GM19372 (cell line): ENCODE results near the gene POPDC2.

Source experiments
- ATAC-seq: cut with Tn5 transposase; IDR thresholded peaks from one replicate; pipeline ENCODE4 v1.9.1; 2021; ENCODE audit warnings: mild to moderate bottlenecking, low read depth, moderate library complexity; ENCODE audit not compliant: unreplicated experiment

The POPDC2 gene

GRCh38 chr3:119673875-119674274 lies 13.5 kb upstream of the POPDC2 start:
- ATAC-seq, result no peak

DNA sequence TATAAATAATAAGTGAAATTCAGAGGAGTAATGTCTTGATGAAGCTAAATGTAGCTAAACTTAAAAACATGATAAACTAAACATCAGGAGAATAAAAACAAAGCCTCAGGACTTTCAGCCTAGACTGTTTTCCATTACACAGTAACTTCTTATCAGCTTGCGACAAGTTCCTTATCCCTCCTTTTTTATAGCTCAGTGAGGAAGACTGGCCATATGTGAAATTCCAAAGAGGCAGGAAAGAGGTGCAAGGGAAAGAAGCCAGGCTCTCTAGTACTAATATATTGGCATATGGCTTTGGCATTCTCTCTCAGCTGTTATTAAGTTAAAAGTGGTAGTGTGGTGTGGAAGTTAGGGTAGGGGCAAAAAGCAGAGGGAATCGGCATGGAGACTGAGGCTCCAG lies 12.4 kb upstream of the POPDC2 start:
- no peak for ATAC-seq

DNA sequence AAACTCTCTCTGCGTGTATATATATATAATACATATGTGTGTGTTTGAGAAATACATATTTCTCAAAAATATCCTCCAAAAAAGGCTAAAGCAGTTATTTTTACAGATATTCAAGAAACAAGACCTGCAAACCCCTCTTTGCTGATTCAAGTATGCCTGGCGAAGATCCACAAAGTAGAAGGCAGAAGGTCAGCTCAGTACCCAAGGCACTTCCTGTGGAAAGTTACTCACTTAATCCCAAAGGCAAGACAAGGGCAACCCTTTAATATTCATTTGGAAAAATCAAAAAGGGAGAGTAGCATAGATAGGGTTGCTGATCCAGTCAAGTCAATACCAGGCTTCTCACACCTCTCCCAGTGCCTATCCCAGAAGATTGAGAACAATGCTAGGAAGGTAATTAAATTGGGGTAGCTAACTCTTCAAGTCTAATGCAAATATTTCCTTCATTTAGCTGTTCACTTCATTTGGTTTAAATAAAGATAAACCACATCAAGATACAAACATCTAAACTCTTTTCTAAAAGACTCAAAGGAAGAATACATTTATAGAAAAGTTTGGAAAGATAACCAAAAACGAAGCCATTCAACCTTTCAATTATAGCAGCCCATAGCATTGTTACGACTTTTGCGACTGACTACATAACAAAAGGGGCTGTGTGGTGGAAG lies 9.6 kb upstream of the POPDC2 start:
- ATAC-seq, result no peak

GRCh38 chr3:119665954-119666559 lies 5.7 kb upstream of the POPDC2 start:
- ATAC-seq, result no peak

DNA sequence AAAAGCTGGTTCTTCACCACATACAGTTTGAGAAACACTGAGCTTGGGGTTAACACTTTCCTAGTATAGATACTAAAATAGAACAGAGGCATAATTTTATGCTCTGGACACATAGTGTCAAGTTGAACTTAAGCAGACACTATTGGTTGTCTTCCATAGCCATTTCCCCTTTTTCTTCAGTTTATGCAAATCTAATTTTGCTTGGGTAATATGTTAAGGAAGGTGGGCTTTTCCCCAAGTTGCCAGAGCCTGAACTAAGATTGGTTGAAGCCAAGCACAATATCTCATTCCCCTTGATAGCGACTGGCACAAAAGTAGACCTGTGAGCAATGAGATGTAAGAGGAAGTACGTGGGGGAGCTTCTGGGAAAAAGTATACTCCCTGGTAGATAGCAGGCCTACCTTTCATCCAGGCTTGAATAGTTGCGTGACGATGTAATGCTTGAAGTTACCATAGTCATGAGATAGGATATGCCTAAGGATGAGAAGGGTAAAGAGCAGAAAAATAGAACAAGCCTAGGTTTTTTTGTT lies 4.5 kb upstream of the POPDC2 start:
- no peak for ATAC-seq

GRCh38 chr3:119664370-119664769 lies 4.0 kb upstream of the POPDC2 start:
- ATAC-seq, result no peak

DNA sequence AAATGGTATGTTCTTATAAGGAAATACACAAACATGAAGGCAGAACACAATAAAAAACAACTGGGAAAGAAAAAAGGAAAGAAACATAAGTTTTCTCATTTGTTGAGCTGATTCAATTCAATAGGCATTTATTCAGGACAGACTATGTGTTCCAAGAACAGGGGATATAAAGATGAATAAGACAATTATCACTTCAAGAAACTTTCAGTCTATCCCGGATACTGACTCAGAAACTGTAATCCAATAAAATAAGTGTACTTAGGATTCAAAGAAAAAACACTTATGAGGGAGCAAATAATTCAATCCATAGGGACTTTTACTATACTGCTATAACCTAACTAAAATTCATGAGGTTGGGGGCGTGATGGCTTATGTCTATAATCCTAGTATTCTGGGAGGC lies 3.5 kb upstream of the POPDC2 start:
- no peak for ATAC-seq

- no peak for ATAC-seq
Observed at GRCh38 chr3:119662604-119663373, 2.4 kb upstream of the POPDC2 start.

DNA sequence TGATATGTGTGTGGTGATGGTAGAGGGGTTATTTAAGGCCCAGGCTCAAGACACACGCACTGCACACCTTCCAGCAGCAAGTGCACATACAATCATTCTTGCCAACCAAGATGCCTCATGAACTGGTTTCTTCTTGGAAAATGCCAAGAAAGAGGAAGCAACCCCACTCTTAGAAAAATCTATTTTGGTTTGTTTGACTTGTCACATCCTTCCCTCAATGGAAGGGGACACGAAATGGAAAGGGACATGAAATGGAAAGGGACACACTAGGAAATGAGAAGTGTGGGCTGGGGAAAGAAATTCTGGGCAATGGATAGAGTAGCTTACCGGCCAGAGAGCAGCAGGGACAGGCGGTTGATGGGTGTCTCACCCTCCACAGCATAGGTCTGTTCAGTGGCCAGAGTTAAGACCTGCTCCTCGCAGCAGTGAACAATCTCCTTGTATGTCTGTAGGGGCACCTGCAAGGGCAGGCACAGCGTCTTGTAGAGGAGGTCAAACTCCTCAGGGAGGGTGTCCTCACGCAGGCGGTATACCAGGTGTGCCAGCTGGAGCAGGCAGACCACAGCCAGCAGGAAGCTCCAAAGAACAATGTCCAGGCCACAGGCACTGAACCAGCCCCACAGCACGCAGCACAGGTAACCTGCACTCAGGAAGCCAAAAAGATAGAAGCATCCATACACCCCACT lies 640 bp downstream of the POPDC2 start:
- no peak for ATAC-seq

DNA sequence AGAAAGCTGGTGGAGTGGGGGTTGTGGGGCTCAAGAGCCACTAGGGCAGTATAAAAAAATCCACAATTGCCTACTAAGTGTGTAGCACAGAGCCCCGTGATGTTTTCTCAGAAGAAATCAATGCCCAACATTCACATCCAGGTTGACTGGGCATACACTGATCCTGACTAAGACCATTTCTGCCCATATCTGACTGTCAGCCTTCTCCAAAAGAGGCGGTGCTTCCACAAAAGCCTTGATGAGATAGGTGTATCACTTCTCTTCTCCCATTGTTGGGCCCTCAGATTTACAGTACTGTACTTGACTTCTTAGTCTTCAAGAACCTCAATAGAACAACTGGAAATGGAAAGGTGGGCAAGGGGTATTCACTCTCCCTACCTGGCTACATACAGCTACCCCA lies 1.4 kb downstream of the POPDC2 start:
- ATAC-seq, result no peak

DNA sequence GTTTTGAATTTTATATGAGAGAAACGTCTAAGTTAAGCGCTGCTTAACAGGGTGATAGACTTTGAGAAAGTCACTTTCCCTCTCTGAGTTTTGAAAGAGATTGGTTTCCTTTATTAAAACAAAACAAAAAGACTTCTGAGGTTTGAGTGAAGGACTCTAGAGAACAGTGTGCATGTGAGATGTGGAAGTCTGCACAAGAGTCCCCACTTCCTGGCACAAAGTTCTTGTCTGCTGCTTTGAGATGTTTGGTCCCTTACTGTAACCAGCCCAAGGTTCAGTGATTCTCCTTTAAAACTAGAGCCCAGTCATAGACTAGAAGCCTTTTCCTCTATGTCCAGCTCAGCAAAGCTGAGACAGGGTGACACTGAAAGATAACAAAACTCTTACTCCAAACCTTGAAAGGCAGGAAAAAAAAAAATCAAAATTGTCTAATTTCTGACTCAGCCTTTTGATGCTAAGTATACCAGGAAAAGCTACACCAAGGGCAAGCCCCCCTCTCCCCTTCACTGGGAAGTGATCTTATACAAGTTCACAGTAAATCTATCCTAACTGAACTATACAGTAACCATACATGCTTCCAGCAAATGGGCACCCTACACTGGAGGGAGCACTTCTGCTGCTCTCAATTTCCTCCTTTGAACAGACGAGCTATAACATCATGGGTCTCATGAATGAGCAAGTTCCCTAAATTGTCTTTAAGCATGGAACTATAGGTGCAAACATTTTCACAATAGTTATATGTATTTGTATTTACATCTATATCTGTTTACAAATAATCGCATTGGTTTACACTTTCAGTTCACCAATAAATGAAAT lies 2.3 kb downstream of the POPDC2 start:
- ATAC-seq, result no peak

GRCh38 chr3:119653876-119654275 lies 6.5 kb downstream of the POPDC2 start:
- ATAC-seq, result no peak

GRCh38 chr3:119652306-119653033 lies 7.9 kb downstream of the POPDC2 start:
- ATAC-seq, result no peak

DNA sequence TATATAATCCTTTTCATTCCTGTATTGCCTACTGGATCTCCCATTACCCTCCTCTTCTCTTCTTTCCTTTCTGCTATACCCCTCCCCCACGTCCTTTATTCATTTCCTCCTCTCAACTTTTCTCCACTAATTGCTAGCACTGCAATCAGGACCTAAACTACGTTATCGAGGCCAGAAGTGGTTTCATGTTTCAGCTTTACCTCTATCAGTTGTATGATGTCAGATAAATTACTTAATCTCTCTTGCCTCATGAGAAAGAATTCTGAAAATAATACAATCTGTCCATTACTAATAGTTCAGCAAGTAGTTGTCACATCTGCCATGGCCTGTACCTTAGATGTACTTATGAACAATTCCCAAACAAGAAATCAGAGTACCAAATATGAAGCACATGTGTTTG lies 10.6 kb downstream of the POPDC2 start:
- no peak for ATAC-seq

DNA sequence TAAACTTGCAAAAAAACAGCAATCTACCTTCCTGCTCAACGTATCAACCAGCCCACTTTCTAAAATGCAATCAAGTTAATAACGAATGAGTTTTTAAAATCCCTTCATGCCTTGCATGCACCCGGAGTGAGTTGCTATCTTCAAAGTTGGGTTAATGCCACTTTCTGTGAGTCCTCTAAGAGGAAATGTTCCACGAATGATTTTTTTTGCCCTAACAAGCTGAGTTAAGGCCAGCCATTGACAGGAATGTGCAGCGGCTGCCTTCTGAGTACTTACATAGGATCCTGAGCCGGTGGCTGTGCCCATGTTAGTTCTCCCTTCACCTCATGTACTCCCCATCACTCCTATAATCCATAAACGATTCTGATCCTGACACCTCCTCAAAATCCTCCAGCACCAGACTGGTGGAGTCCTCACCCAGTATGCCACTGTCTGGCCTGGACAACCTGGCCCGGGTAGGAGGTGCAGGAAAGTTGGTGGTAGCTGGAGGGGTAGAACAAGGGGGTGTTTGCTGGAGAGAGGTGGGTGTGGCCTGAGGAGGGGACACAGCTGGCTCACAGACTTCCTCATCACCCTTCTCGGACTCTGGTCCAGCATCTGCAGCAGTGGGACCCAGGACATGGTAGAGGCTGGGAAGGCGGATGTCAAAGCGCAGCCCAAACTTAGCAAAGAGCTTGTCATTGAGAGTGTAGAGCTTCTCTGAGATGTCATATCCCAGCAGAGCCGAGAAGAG lies 12.4 kb downstream of the POPDC2 start:
- ATAC-seq, result no peak

- ATAC-seq, result no peak
Observed at GRCh38 chr3:119647171-119647570, 13.2 kb downstream of the POPDC2 start.

- ATAC-seq, result no peak
Observed at GRCh38 chr3:119645813-119646212, 14.6 kb downstream of the POPDC2 start.

DNA sequence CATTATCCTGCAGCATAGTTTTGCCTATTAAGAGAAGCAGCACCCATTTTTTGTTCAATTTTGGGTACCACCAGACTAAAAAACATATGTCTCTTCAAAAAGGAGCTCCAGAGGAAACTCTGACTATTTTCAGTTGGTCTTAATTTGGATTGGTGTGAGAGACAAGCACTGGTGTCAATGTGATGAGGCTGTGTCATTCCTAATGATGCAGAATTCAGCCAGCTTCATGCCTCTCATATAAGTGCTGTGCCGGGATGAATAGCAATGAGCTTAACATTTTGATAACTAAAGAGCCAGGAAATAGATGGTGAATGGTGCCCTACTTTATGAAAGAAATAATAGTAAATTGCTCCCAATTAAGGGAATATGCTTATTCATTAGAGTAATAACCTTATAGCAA lies 15.9 kb downstream of the POPDC2 start:
- no peak for ATAC-seq

- ATAC-seq, result no peak
Observed at GRCh38 chr3:119643528-119643927, 16.9 kb downstream of the POPDC2 start.
